Measurements from ENCODE around the gene ANKS1B.

Gene ANKS1B

DNA sequence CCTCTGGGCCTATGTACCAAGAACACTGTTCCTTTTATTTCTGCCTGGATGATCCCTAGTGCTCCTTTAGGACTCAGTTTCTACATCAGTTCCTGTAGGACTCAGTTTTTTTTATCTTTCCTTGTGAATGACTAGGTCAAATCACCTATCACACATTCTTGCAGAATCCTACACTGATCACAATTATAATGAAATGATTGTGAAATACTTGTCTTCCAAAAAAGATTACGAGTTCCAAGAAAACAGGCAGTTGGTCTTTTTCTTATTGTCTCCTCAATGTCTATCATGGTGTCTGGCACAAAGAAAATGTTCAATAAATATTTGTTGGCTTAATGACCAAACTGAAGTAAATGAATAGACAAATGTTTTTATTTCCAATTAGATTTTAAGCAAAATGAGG is 432.7 kb downstream of the ANKS1B start:
- DNase-seq = no peak

DNA sequence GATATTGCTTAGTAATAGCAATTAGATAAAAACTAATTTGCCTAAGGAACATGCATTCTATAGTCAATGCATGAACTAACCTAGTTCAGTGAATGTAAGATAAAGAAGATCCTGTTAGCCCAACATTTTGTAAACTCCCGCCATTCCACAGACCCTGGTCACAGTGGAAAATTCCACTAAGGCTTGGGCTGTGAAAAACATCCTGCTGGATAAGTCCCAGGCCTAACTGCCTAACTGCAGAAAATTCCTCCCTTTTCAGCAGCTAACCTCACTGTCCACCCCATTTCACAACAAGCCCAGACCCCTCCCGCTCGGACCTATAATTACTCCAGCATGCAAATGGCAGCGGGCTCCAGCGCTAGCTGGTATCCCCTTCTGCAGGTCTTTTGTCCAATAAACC is 435.1 kb downstream of the ANKS1B start:
- no peak for DNase-seq

DNA sequence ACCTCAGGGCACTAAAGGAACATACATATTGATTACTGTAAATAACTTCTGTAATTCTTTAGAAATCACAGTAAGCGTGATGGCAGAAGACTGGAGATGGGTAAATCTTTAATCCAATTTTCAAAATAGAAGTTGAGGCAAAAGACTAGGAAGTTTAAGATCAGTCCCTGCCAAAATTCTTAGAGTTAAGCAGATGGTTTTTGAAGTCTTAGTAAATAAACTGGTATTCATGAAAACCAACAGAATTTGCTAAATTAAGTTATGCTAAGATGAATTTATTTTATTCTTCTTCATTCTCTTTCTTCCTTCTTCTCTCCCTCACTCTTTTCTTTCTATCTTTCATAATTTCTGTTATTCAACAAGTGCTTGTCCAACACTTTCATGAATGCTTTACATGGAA is 435.5 kb downstream of the ANKS1B start:
- DNase-seq = no peak

DNA sequence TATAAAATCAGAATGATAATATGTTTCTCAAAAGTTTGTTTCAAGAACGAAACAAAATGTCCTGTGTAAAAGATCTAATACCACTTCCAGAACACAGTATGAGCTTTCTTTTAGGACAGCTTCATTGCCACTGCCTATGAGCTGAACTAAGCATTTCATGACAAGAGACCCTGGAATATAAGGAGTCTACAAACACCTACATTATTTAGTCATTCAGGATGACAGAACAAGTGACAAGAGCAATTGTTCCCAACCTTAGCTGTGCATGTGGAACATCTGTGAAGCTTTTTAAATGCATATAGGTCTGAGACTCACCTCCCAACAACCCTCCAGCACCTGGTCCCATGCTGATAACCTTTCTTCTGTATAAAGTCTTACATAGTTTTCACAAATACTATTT is 440.3 kb downstream of the ANKS1B start:
- DNase-seq = no peak

DNA sequence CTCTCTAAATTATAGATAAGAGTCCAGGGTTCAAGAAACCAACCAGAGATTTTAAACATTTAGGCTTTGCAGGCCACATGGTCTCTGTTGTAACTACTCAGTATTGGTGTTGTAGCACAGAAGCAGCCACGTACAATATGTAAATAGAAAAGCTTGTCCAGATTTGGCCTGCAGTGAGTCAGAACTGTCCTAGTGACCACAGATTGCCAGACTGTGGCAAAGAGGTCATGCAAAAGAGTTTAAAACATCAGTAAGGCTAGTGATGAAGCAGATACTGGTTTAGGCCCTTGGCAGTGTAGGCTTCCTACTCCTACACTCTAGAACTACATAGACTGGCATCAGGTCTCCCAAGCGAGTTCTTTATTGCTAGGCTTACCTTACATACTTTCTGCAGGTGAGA is 454.8 kb downstream of the ANKS1B start:
- DNase-seq = no peak

DNA sequence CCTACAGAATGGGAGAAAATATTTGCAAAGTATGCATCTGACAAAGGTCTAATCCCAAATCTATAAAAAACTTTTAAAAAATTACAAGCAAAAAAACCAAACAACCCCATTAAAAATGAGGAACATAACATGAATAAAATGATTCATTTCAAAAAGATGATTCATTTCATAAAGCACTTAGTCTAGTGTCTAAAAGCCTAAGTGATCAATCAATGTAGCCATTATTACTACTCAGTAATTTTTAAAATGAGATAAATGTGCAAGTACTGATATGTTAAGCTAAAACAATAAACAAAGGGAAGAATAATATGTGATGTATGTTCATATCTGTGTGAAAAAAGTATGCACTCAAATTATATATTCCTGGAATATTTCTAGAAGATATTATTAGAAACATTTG is 456.3 kb downstream of the ANKS1B start:
- DNase-seq = no peak

DNA sequence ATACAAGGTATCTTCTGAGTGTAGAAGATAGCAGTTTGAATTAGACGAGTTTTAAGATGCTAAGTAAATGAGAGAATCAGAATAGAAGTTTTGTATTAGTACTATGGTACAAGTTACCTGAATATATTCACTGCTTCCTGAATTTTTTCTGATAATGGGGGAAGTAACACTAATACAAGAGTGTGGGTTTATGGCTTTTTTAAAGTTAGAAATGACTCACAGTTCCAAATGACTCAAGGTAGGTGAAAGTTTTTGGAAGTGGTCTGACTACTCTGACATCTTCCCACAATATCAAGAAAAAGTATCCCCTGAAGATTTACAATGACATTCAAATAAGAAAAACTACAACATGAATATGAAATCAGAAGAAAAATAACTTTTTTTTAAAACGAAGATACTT is 460.9 kb downstream of the ANKS1B start:
- no peak for DNase-seq

DNA sequence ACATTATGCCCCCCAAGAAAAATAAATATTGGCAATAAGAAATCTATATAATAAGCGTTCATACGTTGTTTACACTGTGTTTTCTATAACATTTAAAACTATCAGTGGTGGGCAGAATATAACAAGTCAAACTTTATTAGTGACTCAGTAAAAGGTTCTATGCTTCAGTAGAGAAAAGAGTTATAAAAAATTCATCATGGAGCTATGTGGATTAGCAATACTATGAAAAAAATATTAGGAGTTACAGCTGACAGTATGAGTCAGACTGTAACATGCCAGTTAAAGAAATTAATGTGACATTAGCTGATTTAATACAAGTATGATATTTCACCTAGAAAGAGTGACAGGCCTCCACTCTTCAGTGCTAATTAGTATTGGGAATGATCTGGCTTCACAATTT is 462.3 kb downstream of the ANKS1B start:
- no peak for DNase-seq

DNA sequence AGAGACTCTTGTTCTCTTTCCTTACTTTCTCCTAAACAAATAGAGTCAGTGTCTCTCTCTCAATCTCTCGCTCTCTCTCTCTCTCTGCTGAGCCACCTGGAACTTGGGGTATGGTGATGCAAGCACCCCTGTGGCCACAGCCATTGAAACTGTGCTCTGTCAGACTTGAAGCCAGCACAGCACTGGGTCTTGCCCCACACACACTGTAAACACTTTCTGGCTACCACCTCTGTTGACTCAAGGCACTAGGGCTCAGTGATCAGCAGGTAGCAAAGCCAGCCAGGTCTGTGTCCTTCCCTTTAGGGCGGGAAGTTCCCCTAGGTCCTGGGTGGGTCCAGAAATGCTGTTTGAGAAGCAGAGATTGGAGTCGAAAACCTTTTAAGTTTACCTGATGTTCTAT is 463.1 kb downstream of the ANKS1B start:
- no peak for DNase-seq

DNA sequence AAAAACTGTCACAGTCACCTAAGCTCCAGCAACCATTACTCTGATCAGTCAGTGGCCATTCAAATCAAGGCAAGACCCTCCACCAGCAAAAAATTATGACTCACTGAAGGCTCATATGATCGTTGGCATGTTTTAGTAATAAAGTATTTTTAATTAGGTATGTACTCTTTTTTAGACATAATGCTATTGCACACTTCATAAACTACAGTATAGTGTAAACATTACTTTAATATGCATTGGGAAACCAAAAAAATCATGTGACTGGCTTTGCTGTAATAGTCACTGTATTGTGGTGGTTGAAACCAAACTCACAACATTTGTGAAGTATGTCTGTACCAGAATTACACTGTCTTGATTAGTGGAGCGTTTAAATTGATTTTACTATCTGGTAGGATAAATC is 471.7 kb downstream of the ANKS1B start:
- no peak for DNase-seq

DNA sequence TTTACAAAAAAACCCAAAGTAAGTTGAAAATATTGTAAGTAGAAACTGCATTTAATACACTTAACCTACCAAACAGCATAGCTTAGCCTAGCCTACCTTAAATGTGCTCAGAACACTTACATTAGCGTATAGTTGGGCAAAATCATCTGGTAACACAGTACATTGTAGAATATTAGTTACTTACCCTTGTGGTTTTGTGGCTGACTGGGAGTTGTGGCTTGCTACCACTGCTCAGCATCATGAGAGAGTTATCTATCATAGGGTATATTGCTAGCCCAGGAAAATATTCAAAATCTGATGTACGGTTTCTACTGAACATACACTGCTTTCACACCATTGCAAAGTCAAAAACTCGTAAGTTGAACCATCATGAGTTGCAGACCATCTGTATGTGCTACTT is 478.9 kb downstream of the ANKS1B start:
- no peak for DNase-seq

DNA sequence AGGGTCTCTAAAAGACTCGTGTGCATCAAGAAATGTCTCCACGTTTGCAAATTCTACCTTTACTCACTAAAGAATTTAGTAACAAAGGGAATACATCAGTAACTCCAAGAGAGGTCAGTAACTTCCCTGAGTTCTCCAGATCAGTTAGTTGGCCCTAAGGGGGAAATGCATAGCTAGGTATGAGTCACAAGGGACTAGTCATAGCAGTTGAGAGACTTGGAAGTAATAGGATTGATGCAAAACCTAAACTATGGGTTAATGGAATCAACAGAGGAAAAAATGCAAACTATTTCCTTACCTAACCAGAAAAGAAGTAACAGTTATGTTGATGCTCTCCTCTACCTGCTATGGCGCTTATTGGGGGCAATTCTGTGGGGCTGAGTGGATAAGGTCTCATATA is 486.0 kb downstream of the ANKS1B start:
- no peak for DNase-seq

DNA sequence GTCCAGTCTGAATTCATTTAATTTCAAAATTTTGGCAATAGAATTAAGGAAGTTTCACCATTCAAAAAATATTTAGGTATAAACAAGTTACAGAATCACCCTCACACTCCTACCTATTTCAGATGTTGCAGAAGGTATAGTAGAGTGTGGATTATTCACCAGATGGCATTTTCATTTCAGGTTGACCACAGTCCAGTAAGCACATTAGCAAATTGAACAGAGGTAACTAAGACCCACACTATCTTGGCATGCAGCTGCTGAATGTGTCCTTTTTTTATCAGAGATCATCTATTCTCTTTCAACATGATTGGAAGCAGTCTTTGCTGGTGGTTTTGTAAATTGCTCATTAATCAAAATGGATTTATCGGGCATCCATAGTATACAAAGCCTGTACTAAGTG is 488.9 kb downstream of the ANKS1B start:
- DNase-seq = no peak

DNA sequence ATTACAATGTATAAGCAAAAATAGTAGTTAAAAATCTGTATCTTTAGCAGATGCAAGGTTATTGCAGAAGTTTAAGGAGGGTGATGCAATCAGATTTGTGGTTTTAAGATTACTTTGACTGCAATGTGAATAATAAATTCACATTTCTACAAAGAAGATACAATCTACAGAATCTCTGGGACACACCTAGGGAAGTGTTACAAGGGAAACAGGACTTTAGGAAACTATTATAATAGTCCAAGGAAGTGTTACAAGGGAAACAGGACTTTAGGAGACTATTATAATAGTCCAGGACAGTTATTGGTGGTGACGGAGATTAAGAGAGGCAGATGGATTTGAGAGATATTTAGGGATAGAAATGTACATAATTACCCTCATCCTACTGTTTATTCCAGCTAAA is 491.5 kb downstream of the ANKS1B start:
- no peak for DNase-seq

DNA sequence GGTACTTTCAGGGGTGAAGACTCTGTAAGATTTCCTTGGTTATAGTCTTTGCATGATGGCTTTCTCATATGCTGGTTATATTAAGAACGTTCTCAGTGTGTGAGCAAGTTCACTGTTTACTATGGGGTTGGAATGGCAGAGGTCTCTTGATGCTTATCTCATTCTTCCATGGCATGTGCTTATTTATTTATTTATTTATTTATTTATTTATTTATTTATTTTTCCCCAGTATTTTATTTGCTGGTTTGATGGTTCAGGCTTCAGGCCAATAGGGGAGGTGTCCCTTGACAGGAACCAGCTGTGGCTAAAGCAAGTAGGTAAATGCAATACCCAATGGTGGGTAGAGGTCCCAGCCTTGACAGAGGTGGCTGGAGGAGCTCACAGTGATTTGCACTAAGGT is 498.5 kb downstream of the ANKS1B start:
- no peak for DNase-seq

DNA sequence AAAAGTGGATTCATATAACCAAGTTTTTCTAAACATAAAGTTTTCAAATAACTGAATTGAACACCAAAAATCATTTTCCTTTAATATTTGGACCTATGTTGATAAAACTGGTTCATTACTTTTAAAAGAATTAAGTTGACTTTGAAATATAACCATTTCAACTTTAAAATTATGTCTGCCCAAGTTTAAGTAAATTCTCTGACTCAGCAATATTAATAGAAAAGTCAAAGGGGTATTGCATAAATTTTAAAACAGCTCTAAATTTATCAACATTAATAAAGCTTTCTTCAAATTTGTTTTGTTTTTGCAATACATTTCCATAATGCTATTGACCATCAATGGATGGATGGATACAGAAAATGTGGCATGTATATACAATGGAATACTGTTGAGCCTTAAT is 505.6 kb downstream of the ANKS1B start:
- no peak for DNase-seq

DNA sequence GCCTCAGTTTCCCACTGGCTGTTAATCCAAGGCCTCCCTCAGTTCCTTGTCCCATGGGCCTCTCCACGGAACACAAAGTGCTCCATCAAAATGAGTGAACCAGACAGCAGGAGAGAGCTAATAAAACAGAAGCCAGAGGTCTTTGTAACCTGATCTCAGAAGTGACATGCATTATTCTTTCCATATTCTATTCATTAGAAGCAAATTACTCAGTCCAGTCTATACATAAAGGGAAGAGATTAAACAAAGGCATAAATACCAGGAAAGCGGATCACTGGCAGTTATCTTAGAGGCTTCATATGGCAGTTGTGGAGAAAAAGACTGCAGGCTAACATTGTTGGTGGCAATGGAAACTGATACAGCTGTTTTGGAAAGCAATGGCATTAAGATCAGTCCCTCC is 507.8 kb downstream of the ANKS1B start:
- DNase-seq = no peak

DNA sequence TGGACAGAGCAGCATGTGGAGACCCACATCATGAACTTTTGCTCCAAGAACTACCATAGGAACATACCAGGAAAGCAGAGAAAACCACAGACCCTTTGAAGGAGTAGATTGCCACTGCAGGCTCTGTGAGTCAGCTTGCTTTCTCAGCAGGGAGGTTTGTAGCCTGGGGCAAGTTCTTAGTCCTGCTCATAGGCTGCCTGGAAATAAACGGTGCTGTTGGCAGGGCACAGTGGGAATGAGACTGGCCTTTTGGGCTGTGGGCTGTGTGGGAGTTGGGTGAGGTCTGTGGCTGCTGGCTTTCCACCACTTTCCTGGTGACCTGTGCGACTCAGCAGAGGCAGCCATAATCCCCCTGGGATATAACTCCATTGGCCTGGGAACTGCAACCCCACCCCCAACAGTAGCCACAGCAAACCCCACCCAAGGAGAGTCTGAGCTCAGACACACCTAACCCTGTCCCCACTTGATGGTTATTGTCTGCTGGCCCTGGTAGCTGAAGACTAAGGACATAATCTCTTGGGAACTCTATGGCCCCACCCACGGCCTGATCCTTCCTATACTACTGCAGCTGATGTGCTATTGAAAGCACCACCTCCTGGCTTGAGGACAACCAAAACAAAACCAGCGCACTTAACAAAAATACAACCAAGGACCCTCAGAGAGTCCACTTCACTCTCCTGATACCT is 529.2 kb downstream of the ANKS1B start:
- no peak for DNase-seq

DNA sequence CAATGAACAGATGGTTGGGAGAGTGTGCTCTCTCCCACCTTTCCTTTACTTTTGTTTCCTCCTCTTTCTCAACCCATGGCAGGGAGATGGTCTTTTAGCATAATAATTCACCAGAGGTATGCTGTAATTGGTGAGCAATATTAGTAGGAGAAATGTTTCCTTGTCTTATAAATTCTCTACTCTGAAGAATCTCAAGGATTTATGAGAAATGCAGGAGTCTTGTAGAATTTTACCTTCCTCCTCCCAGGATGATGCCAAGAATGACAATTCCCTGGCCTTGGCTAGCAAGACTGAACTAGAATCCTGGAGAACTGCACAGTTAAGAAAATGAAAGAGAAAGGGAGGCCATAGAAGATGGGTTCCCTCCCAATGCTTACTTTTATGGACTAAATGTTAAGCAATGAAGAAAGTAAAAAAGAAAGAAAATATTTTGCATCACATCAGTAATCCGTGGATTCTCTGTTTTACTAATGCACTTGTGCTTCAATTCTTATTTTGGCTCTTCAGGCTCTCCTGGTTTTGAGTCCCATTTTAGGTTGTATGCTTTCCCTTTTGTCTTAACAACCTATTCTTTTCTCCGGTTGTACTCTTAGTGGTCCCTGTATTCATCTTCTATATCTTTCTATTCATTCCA is 530.1 kb downstream of the ANKS1B start:
- no peak for DNase-seq

DNA sequence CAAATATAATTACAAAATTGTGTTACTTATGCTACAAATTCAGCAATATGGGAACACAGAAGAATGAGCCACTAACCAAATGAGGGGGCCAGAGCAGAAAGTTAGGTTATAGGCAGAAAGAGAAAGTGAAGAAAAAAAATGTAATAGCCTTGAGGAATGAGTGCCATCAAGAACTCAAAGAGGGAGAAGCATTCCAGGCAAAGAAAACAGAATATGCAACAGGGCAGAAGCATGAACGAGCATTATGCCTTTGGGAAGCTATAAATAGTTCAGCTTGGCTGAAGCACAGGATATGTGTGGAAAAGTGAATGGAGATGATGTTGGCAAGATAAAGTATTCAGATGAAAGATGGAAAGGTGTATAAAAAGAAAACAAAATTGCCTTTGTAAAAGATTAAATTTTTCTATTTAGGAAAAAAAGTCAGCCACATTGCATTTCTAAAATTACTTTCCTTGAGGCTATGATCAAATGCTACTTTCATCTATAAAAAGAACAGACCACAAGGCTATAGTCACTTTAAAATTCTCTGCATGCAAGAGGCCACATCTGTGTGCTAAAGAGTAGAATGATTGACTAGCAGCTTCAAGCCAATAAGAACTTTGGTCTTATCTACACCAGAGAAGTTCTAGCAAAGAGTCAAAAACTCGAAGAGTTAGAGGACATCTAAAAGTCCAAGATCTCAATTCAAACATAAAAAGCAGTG is 530.7 kb downstream of the ANKS1B start:
- no peak for DNase-seq

DNA sequence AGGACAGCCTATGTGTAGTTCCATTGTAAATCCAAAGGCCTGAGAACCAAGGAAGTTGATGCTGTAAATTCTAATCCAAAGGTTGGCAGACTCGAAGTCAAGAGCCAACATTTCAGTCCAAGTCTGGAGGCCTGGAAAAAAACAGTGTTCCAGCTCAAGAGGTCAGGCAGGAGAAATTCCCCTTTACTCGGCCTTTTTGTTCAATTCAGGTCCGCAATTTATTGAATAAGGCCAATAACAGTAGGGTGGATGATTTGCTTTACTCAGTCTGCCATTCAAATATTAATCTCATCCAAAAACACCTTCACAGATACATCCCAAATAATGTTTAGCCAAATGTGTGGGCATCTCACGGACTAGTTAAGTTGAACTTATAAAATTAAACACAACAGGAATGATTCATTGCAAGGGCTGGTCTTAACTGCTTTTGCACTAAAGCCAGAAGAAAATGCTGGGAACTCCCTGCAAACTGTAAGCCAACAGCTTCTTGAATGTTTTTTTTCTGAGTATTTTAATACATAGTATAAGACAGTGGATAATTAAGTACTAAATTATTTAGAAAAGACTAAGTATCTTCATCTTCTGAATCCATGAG is 534.6 kb downstream of the ANKS1B start:
- DNase-seq = no peak

DNA sequence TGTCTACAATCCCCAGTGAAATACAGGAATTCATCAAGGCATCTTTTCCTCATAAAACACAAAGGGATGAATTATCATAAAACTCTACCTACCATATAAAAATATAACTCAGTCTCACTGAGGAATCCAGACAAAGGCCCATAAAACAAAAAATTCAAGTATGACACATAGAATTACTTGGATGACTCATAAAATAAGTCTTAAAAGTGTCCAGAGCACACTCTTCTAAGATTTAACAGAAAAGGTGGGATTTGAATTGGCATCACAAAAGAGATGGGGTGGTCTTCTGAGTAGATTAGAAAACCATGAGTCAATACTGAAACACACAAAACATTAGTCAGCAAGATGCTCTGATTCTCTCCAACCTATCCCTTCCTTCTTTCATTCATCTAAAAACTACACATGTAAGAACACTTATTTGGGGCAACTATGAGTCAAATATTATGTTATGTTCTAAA is 539.8 kb downstream of the ANKS1B start:
- no peak for DNase-seq

DNA sequence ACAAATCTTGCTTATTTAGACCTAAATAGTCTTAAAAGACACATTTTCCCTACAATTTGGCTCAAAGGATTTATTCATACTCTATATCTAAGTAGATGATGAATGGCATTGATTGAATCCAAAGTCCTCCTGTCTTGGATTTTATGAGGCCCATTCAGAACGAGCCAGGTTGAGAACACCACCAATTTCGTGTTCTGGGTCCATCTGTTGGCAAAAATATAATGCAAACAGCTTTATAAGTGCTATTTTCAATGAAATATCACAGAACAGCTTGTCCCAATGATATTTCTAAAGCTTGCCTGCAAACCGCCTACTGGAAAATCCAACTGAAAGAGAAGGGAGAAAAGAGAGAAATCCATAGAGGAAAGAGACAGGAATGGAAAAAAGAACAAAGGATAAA is 542.0 kb downstream of the ANKS1B start:
- no peak for DNase-seq

DNA sequence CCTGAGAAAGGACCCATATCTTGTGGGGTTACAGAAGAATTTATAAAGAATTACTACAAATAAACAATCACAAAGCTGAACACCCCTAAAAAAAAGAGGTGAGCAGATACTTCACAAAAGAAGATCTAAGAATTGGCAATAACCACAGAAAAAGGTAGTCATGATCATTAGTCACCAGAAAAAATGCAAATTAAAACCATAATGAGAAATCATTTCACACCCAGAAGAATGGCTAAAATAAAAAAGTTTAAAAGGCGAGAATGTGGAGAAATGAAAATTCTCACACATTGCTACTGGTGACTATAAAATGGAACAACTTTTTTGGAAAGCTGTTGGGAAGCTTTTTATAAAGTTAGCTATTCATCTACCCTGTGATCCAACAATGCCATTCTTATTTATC is 545.3 kb downstream of the ANKS1B start:
- DNase-seq = no peak

Measured in suppressor macrophage (primary cell).